ENCODE data around the gene SGMS1. TPM values are rescaled to one million over a fixed set of nuclear protein-coding genes. Genes with fewer than 3 reads are reported as not detected.

The SGMS1 gene
- total RNA-seq, 1 donor from 2014 or later = 25.0 TPM

GRCh38 chr10:50610368-50610767 lies 13.4 kb downstream of the SGMS1 start:
- no peak overlapping the region for H3K27ac Mint-ChIP-seq

GRCh38 chr10:50607356-50607925 lies 16.3 kb downstream of the SGMS1 start:
- TF ChIP-seq, protein P1, sequence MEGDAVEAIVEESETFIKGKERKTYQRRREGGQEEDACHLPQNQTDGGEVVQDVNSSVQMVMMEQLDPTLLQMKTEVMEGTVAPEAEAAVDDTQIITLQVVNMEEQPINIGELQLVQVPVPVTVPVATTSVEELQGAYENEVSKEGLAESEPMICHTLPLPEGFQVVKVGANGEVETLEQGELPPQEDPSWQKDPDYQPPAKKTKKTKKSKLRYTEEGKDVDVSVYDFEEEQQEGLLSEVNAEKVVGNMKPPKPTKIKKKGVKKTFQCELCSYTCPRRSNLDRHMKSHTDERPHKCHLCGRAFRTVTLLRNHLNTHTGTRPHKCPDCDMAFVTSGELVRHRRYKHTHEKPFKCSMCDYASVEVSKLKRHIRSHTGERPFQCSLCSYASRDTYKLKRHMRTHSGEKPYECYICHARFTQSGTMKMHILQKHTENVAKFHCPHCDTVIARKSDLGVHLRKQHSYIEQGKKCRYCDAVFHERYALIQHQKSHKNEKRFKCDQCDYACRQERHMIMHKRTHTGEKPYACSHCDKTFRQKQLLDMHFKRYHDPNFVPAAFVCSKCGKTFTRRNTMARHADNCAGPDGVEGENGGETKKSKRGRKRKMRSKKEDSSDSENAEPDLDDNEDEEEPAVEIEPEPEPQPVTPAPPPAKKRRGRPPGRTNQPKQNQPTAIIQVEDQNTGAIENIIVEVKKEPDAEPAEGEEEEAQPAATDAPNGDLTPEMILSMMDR (IDR thresholded peaks at IDR 0.05; ENCODE audit: unreplicated experiment) = no peak
- H3K4me1 Mint-ChIP-seq (ENCODE audit: low read depth) = peaks cover 39% of the 10 kb centered on the region
- DNase-seq (ENCODE audit: low spot score, unreplicated experiment) = no peak
- H3K27ac Mint-ChIP-seq = peak overlapping the region; percentile 9
- no peaks in the 10 kb centered on the region for H3K36me3 Mint-ChIP-seq (ENCODE audit: insufficient read depth)
- H3K4me3 Mint-ChIP-seq (ENCODE audit: low read depth) = no peak overlapping the region
- H3K9me3 Mint-ChIP-seq (ENCODE audit: low read depth) = no peaks in the 10 kb centered on the region
- no peaks in the 10 kb centered on the region for H3K27me3 Mint-ChIP-seq

More at GRCh38 chr10:50610368-50610767, 13.4 kb downstream of the SGMS1 start:
- H3K27me3 Mint-ChIP-seq = no peaks in the 10 kb centered on the region
- H3K4me1 Mint-ChIP-seq (ENCODE audit: low read depth) = peaks cover 36% of the 10 kb centered on the region
- no peaks in the 10 kb centered on the region for H3K36me3 Mint-ChIP-seq (ENCODE audit: insufficient read depth)
- no peaks in the 10 kb centered on the region for H3K9me3 Mint-ChIP-seq (ENCODE audit: low read depth)
- TF ChIP-seq, protein P1 (IDR thresholded peaks at IDR 0.05; ENCODE audit: unreplicated experiment) = no peak
- DNase-seq (ENCODE audit: low spot score, unreplicated experiment) = no peak
- no peak overlapping the region for H3K4me3 Mint-ChIP-seq (ENCODE audit: low read depth)

- Mint-ChIP-seq H3K36me3 (ENCODE audit: insufficient read depth) (no peaks in the 10 kb centered on the region), H3K27ac (peak overlapping the region; percentile 9), H3K4me3 (ENCODE audit: low read depth) (no peak overlapping the region), H3K4me1 (ENCODE audit: low read depth) (peaks cover 40% of the 10 kb centered on the region), H3K9me3 (ENCODE audit: low read depth) (no peaks in the 10 kb centered on the region), H3K27me3 (no peaks in the 10 kb centered on the region)
- DNase-seq (ENCODE audit: low spot score, unreplicated experiment) = no peak
- TF ChIP-seq, protein P1 (IDR thresholded peaks at IDR 0.05; ENCODE audit: unreplicated experiment) = no peak
Observed at GRCh38 chr10:50605951-50606270, 17.8 kb downstream of the SGMS1 start.

- Mint-ChIP-seq H3K27me3 (no peaks in the 10 kb centered on the region), H3K9me3 (ENCODE audit: low read depth) (no peaks in the 10 kb centered on the region), H3K27ac (peak overlapping the region; percentile 78), H3K36me3 (ENCODE audit: insufficient read depth) (no peaks in the 10 kb centered on the region), H3K4me3 (ENCODE audit: low read depth) (no peak overlapping the region), H3K4me1 (ENCODE audit: low read depth) (peaks cover 38% of the 10 kb centered on the region)
- TF ChIP-seq, protein P1 (IDR thresholded peaks at IDR 0.05; ENCODE audit: unreplicated experiment) = no peak
- DNase-seq (ENCODE audit: low spot score, unreplicated experiment) = no peak
Observed at GRCh38 chr10:50605269-50605950, 18.3 kb downstream of the SGMS1 start.

DNA sequence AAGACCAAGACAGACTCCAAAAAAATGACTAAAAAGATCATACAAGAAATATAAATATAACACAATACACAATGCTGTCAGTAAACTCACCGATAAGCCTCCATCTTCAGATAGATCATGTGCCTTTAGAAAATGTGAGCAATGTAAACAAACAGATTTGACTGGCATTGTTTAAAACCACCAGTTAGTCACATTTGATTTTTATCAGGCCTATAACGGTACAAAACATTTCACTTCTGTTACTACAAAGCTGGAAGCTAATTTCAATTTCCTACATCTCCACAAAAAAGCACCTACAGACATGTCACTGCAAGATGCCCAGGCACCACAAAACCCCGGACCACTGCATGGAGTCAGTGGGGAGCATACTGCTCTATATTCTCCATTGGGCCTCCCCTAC lies 18.9 kb downstream of the SGMS1 start:
- Mint-ChIP-seq H3K27me3 (no peaks in the 10 kb centered on the region), H3K36me3 (ENCODE audit: insufficient read depth) (no peaks in the 10 kb centered on the region), H3K4me3 (ENCODE audit: low read depth) (no peak overlapping the region), H3K9me3 (ENCODE audit: low read depth) (no peaks in the 10 kb centered on the region), H3K4me1 (ENCODE audit: low read depth) (peaks cover 38% of the 10 kb centered on the region), H3K27ac (peak overlapping the region; percentile 78)
- no peak for DNase-seq (ENCODE audit: low spot score, unreplicated experiment)
- TF ChIP-seq, protein P1 (IDR thresholded peaks at IDR 0.05; ENCODE audit: unreplicated experiment) = no peak

Measured in progenitor cell of endocrine pancreas (in vitro differentiated cells).